ENCODE measurements around the gene C15orf61.

DNA sequence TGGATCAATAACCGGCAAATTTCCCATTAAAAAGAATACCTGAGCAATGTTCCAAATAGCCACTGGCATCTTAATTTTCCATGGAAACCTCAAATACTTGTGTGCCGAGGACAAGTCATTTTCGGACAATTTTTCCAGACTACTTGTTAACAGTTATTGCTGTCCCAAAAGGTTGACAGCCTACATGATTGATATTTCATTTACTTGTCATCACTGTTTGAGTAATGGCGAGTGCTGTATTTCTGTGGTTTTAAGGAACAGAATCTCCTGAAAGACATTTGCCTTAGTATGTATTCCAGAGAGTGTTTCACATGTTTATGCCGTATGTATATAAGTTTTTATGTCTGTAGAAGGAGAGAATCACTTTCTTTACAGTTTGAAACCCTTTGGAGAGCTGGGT is 58.2 kb downstream of the C15orf61 start:
- TF ChIP-seq, protein P1, sequence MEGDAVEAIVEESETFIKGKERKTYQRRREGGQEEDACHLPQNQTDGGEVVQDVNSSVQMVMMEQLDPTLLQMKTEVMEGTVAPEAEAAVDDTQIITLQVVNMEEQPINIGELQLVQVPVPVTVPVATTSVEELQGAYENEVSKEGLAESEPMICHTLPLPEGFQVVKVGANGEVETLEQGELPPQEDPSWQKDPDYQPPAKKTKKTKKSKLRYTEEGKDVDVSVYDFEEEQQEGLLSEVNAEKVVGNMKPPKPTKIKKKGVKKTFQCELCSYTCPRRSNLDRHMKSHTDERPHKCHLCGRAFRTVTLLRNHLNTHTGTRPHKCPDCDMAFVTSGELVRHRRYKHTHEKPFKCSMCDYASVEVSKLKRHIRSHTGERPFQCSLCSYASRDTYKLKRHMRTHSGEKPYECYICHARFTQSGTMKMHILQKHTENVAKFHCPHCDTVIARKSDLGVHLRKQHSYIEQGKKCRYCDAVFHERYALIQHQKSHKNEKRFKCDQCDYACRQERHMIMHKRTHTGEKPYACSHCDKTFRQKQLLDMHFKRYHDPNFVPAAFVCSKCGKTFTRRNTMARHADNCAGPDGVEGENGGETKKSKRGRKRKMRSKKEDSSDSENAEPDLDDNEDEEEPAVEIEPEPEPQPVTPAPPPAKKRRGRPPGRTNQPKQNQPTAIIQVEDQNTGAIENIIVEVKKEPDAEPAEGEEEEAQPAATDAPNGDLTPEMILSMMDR (IDR thresholded peaks at IDR 0.05): no peak
- TF ChIP-seq POLR2A (IDR thresholded peaks at IDR 0.05): no peak

Data from heart left ventricle (tissue), 13 donors.